Measurements from ENCODE around the gene DLGAP1. TPM values are rescaled to one million over a fixed set of nuclear protein-coding genes. Genes with fewer than 3 reads are reported as not detected.

DLGAP1 gene
- total RNA-seq, 4 donors from 2014 or later = 2.0 to 4.7 (median 2.1) TPM; not detected in 1

DNA sequence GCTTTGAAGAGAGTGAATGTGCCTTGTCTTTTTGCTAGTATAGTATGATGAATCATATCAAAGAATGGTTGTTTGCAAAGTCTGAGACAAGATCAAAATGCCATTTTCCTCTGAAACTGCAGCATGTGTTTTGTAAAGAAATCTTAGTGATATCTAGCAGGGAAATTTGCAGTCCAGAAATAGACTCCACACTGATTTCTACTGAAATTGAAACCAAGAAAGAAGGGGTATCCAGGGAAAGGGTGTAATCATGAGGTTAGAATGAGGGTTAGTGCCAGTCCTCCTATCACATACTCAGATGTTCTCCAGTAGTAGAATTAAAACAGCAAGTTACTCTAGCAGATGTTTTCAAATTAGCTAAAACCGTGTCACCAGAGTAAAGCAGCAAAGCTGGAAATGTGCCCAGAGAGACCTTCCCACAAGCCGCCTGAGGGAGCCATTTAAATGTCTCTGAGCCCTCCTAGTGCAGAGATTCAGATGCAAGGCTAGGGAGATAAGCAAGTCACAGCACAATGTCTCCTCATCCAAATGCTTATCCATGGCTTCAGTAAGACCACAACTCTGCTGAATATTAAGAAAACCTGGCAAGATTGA is 4.9 kb downstream of the DLGAP1 start:
- no peak for DNase-seq (ENCODE audit: low spot score in 2 of 2)
- Histone ChIP-seq H3K36me3 (no peaks in the 10 kb centered on the region), H3K27me3 (peaks cover 26% of the 10 kb centered on the region), H3K4me3 (no peak overlapping the region), H3K27ac (no peak overlapping the region), H3K4me1 (peaks cover 12% of the 10 kb centered on the region), H3K9me3 (no peaks in the 10 kb centered on the region)
- no peak for TF ChIP-seq POLR2AphosphoS5 (IDR thresholded peaks at IDR 0.05)
- TF ChIP-seq, protein P1, sequence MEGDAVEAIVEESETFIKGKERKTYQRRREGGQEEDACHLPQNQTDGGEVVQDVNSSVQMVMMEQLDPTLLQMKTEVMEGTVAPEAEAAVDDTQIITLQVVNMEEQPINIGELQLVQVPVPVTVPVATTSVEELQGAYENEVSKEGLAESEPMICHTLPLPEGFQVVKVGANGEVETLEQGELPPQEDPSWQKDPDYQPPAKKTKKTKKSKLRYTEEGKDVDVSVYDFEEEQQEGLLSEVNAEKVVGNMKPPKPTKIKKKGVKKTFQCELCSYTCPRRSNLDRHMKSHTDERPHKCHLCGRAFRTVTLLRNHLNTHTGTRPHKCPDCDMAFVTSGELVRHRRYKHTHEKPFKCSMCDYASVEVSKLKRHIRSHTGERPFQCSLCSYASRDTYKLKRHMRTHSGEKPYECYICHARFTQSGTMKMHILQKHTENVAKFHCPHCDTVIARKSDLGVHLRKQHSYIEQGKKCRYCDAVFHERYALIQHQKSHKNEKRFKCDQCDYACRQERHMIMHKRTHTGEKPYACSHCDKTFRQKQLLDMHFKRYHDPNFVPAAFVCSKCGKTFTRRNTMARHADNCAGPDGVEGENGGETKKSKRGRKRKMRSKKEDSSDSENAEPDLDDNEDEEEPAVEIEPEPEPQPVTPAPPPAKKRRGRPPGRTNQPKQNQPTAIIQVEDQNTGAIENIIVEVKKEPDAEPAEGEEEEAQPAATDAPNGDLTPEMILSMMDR (IDR thresholded peaks at IDR 0.05) = no peak
- TF ChIP-seq EP300 (IDR thresholded peaks at IDR 0.05) = no peak
- no peak for TF ChIP-seq POLR2A (IDR thresholded peaks at IDR 0.05)
- 19% methylated on average over 2 of the region's 2 CpGs for WGBS

- no peaks in the 10 kb centered on the region for H3K9me3 ChIP-seq
- H3K27ac ChIP-seq = no peak overlapping the region
- no peaks in the 10 kb centered on the region for H3K36me3 ChIP-seq
- TF ChIP-seq POLR2A (IDR thresholded peaks at IDR 0.05) (no peak), POLR2AphosphoS5 (IDR thresholded peaks at IDR 0.05) (no peak)
- TF ChIP-seq, protein P1 (IDR thresholded peaks at IDR 0.05) = no peak
- H3K4me1 ChIP-seq = no peaks in the 10 kb centered on the region
- H3K27me3 ChIP-seq = no peaks in the 10 kb centered on the region
- DNase-seq (ENCODE audit: low spot score in 2 of 2) = no peak
- H3K4me3 ChIP-seq = no peak overlapping the region
- 94% methylated on average over 4 of the region's 4 CpGs for WGBS
These were observed 9.2 kb downstream of the DLGAP1 start for GRCh38 chr18:4445902-4446301.

DNA sequence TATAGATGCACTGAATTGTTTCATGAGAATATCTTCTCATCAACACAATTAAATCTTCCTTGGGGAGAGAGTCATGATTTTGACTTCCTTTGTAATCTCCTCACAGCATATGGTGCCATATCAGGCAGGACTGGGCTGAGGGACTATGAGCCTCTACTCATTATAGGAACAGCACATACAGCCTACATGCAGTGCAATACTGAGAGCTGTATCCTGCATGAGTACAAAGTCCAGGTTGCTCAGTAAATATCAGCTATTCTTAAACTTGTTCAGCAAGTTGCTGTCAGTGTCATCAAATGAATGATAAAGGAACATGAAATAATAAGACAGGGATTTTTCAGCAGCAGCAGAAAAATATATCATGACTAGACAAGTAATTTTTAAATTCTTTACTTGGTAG is 10.8 kb downstream of the DLGAP1 start:
- H3K36me3 ChIP-seq = no peaks in the 10 kb centered on the region
- H3K4me3 ChIP-seq = no peak overlapping the region
- DNase-seq (ENCODE audit: low spot score in 2 of 2) = no peak
- no peaks in the 10 kb centered on the region for H3K27me3 ChIP-seq
- TF ChIP-seq, protein P1 (IDR thresholded peaks at IDR 0.05) = no peak
- no peak for TF ChIP-seq POLR2AphosphoS5 (IDR thresholded peaks at IDR 0.05)
- no peak for TF ChIP-seq EP300 (IDR thresholded peaks at IDR 0.05)
- no peak for TF ChIP-seq POLR2A (IDR thresholded peaks at IDR 0.05)
- H3K27ac ChIP-seq = no peak overlapping the region
- H3K4me1 ChIP-seq = no peaks in the 10 kb centered on the region
- no peaks in the 10 kb centered on the region for H3K9me3 ChIP-seq

DNA sequence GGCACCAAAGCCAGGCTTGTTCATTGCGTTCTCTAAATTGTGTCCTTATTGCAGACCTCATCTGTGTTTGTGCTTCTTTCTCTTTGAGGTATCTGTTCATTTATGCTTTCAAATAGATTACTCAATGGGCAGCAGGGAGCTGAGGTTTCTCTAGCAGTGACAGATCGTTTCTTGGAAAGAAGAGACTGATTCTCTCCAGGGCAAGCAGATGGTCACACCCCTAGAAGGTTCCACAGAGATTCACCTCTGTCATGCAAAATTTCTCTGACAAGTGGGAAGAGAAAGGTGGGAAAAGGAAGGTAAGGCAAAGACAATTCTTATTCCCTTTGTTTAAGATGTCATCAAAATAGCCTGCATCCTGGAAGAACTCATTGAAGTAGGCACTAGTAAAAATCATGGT is 14.0 kb downstream of the DLGAP1 start:
- Histone ChIP-seq H3K4me3 (no peak overlapping the region), H3K36me3 (no peaks in the 10 kb centered on the region), H3K27ac (no peak overlapping the region), H3K9me3 (no peaks in the 10 kb centered on the region), H3K27me3 (no peaks in the 10 kb centered on the region), H3K4me1 (no peaks in the 10 kb centered on the region)
- 68% methylated on average over 2 of the region's 2 CpGs for WGBS
- TF ChIP-seq EP300 (IDR thresholded peaks at IDR 0.05) (no peak), POLR2A (IDR thresholded peaks at IDR 0.05) (no peak), POLR2AphosphoS5 (IDR thresholded peaks at IDR 0.05) (no peak)
- TF ChIP-seq, protein P1 (IDR thresholded peaks at IDR 0.05) = no peak
- DNase-seq (ENCODE audit: low spot score in 2 of 2) = no peak

- TF ChIP-seq EP300 (IDR thresholded peaks at IDR 0.05) (no peak), POLR2AphosphoS5 (IDR thresholded peaks at IDR 0.05) (no peak), POLR2A (IDR thresholded peaks at IDR 0.05) (no peak)
- TF ChIP-seq, protein P1 (IDR thresholded peaks at IDR 0.05) = no peak
- no peaks in the 10 kb centered on the region for H3K4me1 ChIP-seq
- 57% methylated on average over 5 of the region's 5 CpGs for WGBS
- no peaks in the 10 kb centered on the region for H3K27me3 ChIP-seq
- no peak overlapping the region for H3K4me3 ChIP-seq
- H3K9me3 ChIP-seq = no peaks in the 10 kb centered on the region
- no peak overlapping the region for H3K27ac ChIP-seq
- no peak for DNase-seq (ENCODE audit: low spot score in 2 of 2)
- no peaks in the 10 kb centered on the region for H3K36me3 ChIP-seq
These were observed 16.2 kb downstream of the DLGAP1 start for GRCh38 chr18:4438938-4439337.
